ENCODE results near the gene NAXE. TPM values are rescaled to one million over a fixed set of nuclear protein-coding genes. Genes with fewer than 3 reads are reported as not detected.
"Not testable (repeated sequence)": the region's sequence is repeated elsewhere in the genome, so short reads cannot be mapped to it uniquely, and the experiment has no call there.

The NAXE gene
- total and polyA plus RNA-seq, 7 experiments from 2014 or later: 25.6 to 113 (median 41.8) TPM

- H3K27ac ChIP-seq (ENCODE audit: low read depth, low read length); H3K36me3 Mint-ChIP-seq; intact Hi-C loops (cut with micrococcal nuclease); H3K4me1 Mint-ChIP-seq; H3K9me3 Mint-ChIP-seq; H3K27me3 ChIP-seq (ENCODE audit: control insufficient read depth in 2 of 2, insufficient read depth in 2 of 2, low read length in 2 of 2); H3K27me3 Mint-ChIP-seq; H3K9me3 ChIP-seq (ENCODE audit: control insufficient read depth in 2 of 3, low read length in 3 of 3); H3K4me1 ChIP-seq (ENCODE audit: control insufficient read depth in 2 of 2, insufficient read depth in 2 of 2, low read length in 2 of 2); CTCF ChIA-PET; POLR2A ChIA-PET; H3K4me3 Mint-ChIP-seq; H3K36me3 ChIP-seq (ENCODE audit: control insufficient read depth in 2 of 3, insufficient read depth in 3 of 3, low read length in 3 of 3); DNase-seq; H3K4me3 ChIP-seq (ENCODE audit: low read length): not testable (repeated sequence)
- H3K27ac Mint-ChIP-seq: peak overlapping the region in 2 of 9 donors; percentile 15 to 77
- peak; percentile 72 for ATAC-seq
Observed at GRCh38 chr1:156552937-156553336, 38.6 kb upstream of the NAXE start.

GRCh38 chr1:156553860-156554485, 37.6 kb upstream of the NAXE start:
- no peaks in the 10 kb centered on the region for H3K27me3 Mint-ChIP-seq
- CTCF ChIA-PET: interaction anchor here (1.1 kb wide), 1 partner anchor 52 kb away, joined by 3 read pairs; no protein-coding TSS in a partner anchor
- no peaks in the 10 kb centered on the region for H3K9me3 Mint-ChIP-seq
- Histone ChIP-seq H3K27ac (ENCODE audit: low read depth, low read length) (no peak overlapping the region), H3K27me3 (ENCODE audit: control insufficient read depth in 2 of 2, insufficient read depth in 2 of 2, low read length in 2 of 2) (no peaks in the 10 kb centered on the region), H3K36me3 (ENCODE audit: control insufficient read depth in 2 of 3, insufficient read depth in 3 of 3, low read length in 3 of 3) (no peaks in the 10 kb centered on the region), H3K4me1 (ENCODE audit: control insufficient read depth in 2 of 2, insufficient read depth in 2 of 2, low read length in 2 of 2) (no peaks in the 10 kb centered on the region), H3K9me3 (ENCODE audit: control insufficient read depth in 2 of 3, low read length in 3 of 3) (no peaks in the 10 kb centered on the region), H3K4me3 (ENCODE audit: low read length) (no peak overlapping the region)
- ATAC-seq (no peak), DNase-seq (no peak)
- H3K4me3 Mint-ChIP-seq: no peak overlapping the region
- intact Hi-C loops (cut with micrococcal nuclease): no loop called here
- peaks cover 0 to 2% (median 0%) of the 10 kb centered on the region in 5 donors for H3K36me3 Mint-ChIP-seq
- POLR2A ChIA-PET: interaction anchor here (1.4 kb wide), 1 partner anchor 17 kb away, joined by 3 read pairs; no protein-coding TSS in a partner anchor
- peaks cover 0 to 5% (median 3%) of the 10 kb centered on the region in 7 donors for H3K4me1 Mint-ChIP-seq
- no peak overlapping the region for H3K27ac Mint-ChIP-seq

- Mint-ChIP-seq H3K4me3 (no peak overlapping the region), H3K4me1 (peaks cover 0 to 5% (median 3%) of the 10 kb centered on the region in 7 donors), H3K27ac (peak overlapping the region in 1 of 9 donors; percentile 70), H3K27me3 (no peaks in the 10 kb centered on the region), H3K9me3 (no peaks in the 10 kb centered on the region), H3K36me3 (peaks cover 0 to 6% (median 0%) of the 10 kb centered on the region in 5 donors)
- POLR2A ChIA-PET: interaction anchor here (1.4 kb wide), 1 partner anchor 16 kb away, joined by 3 read pairs; no protein-coding TSS in a partner anchor
- DNase-seq (no peak), ATAC-seq (no peak)
- H3K4me1 ChIP-seq (ENCODE audit: control insufficient read depth in 2 of 2, insufficient read depth in 2 of 2, low read length in 2 of 2): no peaks in the 10 kb centered on the region
- no peak overlapping the region for H3K4me3 ChIP-seq (ENCODE audit: low read length)
- CTCF ChIA-PET: interaction anchor here (1.1 kb wide), 1 partner anchor 53 kb away, joined by 3 read pairs; no protein-coding TSS in a partner anchor
- no peaks in the 10 kb centered on the region for H3K9me3 ChIP-seq (ENCODE audit: control insufficient read depth in 2 of 3, low read length in 3 of 3)
- no peak overlapping the region for H3K27ac ChIP-seq (ENCODE audit: low read depth, low read length)
- H3K27me3 ChIP-seq (ENCODE audit: control insufficient read depth in 2 of 2, insufficient read depth in 2 of 2, low read length in 2 of 2): no peaks in the 10 kb centered on the region
- intact Hi-C loops (cut with micrococcal nuclease): no loop called here
- no peaks in the 10 kb centered on the region for H3K36me3 ChIP-seq (ENCODE audit: control insufficient read depth in 2 of 3, insufficient read depth in 3 of 3, low read length in 3 of 3)
Observed at GRCh38 chr1:156554971-156555370, 36.6 kb upstream of the NAXE start.

GRCh38 chr1:156555715-156556114, 35.9 kb upstream of the NAXE start:
- no peak overlapping the region for H3K4me3 ChIP-seq (ENCODE audit: low read length)
- Mint-ChIP-seq H3K9me3 (no peaks in the 10 kb centered on the region), H3K27me3 (no peaks in the 10 kb centered on the region), H3K36me3 (peaks cover 0 to 6% (median 0%) of the 10 kb centered on the region in 5 donors), H3K27ac (no peak overlapping the region), H3K4me3 (no peak overlapping the region), H3K4me1 (peaks cover 0 to 5% (median 3%) of the 10 kb centered on the region in 7 donors)
- H3K36me3 ChIP-seq (ENCODE audit: control insufficient read depth in 2 of 3, insufficient read depth in 3 of 3, low read length in 3 of 3): no peaks in the 10 kb centered on the region
- H3K27ac ChIP-seq (ENCODE audit: low read depth, low read length): no peak overlapping the region
- no peak for DNase-seq
- ChIA-PET CTCF (no interaction called here), POLR2A (interaction anchor here (1.4 kb wide), 1 partner anchor 16 kb away, joined by 3 read pairs; no protein-coding TSS in a partner anchor)
- intact Hi-C loops (cut with micrococcal nuclease): no loop called here
- H3K4me1 ChIP-seq (ENCODE audit: control insufficient read depth in 2 of 2, insufficient read depth in 2 of 2, low read length in 2 of 2): no peaks in the 10 kb centered on the region
- no peak for ATAC-seq
- H3K9me3 ChIP-seq (ENCODE audit: control insufficient read depth in 2 of 3, low read length in 3 of 3): no peaks in the 10 kb centered on the region
- no peaks in the 10 kb centered on the region for H3K27me3 ChIP-seq (ENCODE audit: control insufficient read depth in 2 of 2, insufficient read depth in 2 of 2, low read length in 2 of 2)

GRCh38 chr1:156556354-156556753, 35.2 kb upstream of the NAXE start:
- no peak overlapping the region for H3K27ac ChIP-seq (ENCODE audit: low read depth, low read length)
- peaks cover 0 to 5% (median 3%) of the 10 kb centered on the region in 7 donors for H3K4me1 Mint-ChIP-seq

GRCh38 chr1:156559086-156559796, 32.3 kb upstream of the NAXE start:
- intact Hi-C loops (cut with micrococcal nuclease): no loop called here
- Histone ChIP-seq H3K36me3 (ENCODE audit: control insufficient read depth in 2 of 3, insufficient read depth in 3 of 3, low read length in 3 of 3) (no peaks in the 10 kb centered on the region), H3K27ac (ENCODE audit: low read depth, low read length) (no peak overlapping the region), H3K4me1 (ENCODE audit: control insufficient read depth in 2 of 2, insufficient read depth in 2 of 2, low read length in 2 of 2) (no peaks in the 10 kb centered on the region), H3K9me3 (ENCODE audit: control insufficient read depth in 2 of 3, low read length in 3 of 3) (no peaks in the 10 kb centered on the region), H3K4me3 (ENCODE audit: low read length) (no peak overlapping the region), H3K27me3 (ENCODE audit: control insufficient read depth in 2 of 2, insufficient read depth in 2 of 2, low read length in 2 of 2) (no peaks in the 10 kb centered on the region)
- ChIA-PET CTCF (no interaction called here), POLR2A (no interaction called here)
- Mint-ChIP-seq H3K27me3 (no peaks in the 10 kb centered on the region), H3K4me1 (peaks cover 0 to 1% (median 0%) of the 10 kb centered on the region in 7 donors), H3K27ac (peak overlapping the region in 2 of 9 donors; percentile 19 to 26), H3K4me3 (no peak overlapping the region), H3K9me3 (no peaks in the 10 kb centered on the region), H3K36me3 (peaks cover 0 to 4% (median 0%) of the 10 kb centered on the region in 5 donors)
- ATAC-seq (no peak), DNase-seq (no peak)

More at GRCh38 chr1:156556354-156556753, 35.2 kb upstream of the NAXE start:
- Mint-ChIP-seq H3K27me3 (no peaks in the 10 kb centered on the region), H3K4me3 (no peak overlapping the region), H3K9me3 (no peaks in the 10 kb centered on the region), H3K36me3 (peaks cover 0 to 6% (median 0%) of the 10 kb centered on the region in 5 donors), H3K27ac (no peak overlapping the region)
- H3K36me3 ChIP-seq (ENCODE audit: control insufficient read depth in 2 of 3, insufficient read depth in 3 of 3, low read length in 3 of 3): no peaks in the 10 kb centered on the region
- ChIA-PET POLR2A (no interaction called here), CTCF (no interaction called here)
- H3K4me1 ChIP-seq (ENCODE audit: control insufficient read depth in 2 of 2, insufficient read depth in 2 of 2, low read length in 2 of 2): no peaks in the 10 kb centered on the region
- no peak overlapping the region for H3K4me3 ChIP-seq (ENCODE audit: low read length)
- ATAC-seq: no peak
- H3K27me3 ChIP-seq (ENCODE audit: control insufficient read depth in 2 of 2, insufficient read depth in 2 of 2, low read length in 2 of 2): no peaks in the 10 kb centered on the region
- H3K9me3 ChIP-seq (ENCODE audit: control insufficient read depth in 2 of 3, low read length in 3 of 3): no peaks in the 10 kb centered on the region
- intact Hi-C loops (cut with micrococcal nuclease): no loop called here
- no peak for DNase-seq

Data from naive thymus-derived CD4-positive, alpha-beta T cell (primary cell).